HUDEP-2 (cell line): ENCODE measurements around the gene FAR2.
"Not testable (repeated sequence)": the region's sequence is repeated elsewhere in the genome, so short reads cannot be mapped to it uniquely, and the experiment has no call there.

Experiments
- DNase-seq, 76 experiments: peaks; one replicate each; lab custom pipeline; 2025; ENCODE audit not compliant: unreplicated experiment in 76 of 76; lab: John Stamatoyannopoulos, UW

Gene FAR2

DNA sequence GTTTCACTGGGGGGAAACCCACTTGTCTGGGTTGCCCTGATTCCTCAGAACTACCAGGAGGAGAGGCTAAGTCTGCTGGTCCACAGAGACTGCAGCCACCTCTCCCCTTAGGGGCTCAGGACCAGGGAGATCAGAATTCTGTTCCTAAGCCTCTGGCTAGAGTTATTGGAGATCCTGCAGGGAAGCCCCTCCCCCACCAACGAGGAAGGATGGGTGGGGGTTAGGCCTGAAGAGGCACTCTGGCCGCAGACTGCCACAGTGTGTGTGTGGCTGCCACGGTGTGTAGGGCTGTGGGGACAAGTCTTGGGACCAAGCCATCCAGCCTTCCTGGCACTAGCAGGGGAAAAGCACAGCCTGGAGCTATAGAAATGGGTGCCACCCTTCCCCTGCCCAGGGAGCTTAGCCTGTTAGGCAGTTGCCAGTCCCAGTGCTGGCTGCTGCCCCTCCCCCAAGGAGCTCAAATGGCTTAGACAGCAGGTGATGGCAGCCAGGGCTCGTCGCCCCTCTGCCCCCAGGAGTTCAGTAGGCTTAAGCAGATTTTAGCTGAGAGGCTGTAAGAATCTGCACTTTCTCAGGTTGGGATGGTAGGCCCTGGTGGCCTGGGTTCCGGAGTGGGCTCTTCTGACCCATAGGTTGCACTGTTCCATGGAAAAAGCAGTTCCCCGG, 124.2 kb downstream of the FAR2 start:
- DNase-seq, result no peak

DNA sequence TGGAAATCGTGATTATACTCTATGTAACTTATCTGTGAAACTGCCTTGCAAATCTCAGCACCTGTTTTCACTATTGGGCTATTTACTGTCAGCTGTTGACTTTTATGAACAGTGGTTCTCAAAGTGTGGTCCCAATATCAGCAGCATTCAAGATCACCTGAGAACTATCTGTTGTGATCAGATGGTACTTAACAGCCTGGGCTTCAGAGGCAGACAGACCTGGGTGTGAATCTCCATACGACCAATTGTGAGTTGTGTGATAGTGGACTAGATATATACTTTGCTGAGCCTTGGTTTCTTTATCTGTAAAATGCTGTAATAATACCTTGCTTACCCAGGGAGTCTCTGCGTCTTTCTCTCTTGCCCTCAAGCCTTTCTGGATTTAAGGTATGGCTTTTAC, 126.8 kb downstream of the FAR2 start:
- no peak for DNase-seq

GRCh38 chr12:29277231-29277630, 128.2 kb downstream of the FAR2 start:
- no peak for DNase-seq

DNA sequence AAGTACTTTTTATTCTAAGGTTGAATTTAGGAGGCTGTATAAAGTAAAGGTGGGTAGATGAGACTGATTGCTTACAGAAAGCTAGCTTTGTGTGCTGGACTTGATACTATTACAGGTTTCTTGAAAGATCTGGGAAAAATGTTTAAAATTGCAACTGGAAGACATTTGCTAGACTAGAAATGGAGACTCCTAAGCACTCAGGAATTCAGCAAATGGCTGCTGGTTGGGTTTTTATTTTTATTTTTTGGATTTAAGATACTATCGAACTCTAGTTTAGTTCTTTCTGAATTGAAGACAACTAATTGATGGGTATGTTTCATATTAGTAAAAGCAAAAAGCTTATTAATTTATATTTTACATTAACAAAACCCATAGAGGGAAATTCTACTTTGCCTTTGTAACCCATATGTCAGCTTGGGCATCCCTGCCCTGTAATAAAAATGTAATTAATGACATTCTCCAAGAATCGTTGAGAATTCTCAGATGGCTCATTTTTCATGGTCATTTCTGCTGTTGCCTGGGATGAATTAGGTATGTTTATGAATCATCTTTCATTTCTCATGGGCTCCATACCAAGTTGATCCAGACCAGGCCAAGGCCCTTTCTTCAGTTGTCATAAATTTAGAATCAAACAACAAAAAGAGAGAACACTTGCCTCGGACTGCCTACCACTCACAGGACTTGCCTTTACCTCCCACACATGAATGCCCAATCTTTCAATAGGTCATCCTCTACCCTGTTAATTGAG, 129.8 kb downstream of the FAR2 start:
- no peak for DNase-seq

- DNase-seq, result no peak
Observed at GRCh38 chr12:29281371-29282005, 132.4 kb downstream of the FAR2 start.

GRCh38 chr12:29282031-29282816, 133.1 kb downstream of the FAR2 start:
- DNase-seq, result no peak

GRCh38 chr12:29283969-29284700, 135.1 kb downstream of the FAR2 start:
- no peak for DNase-seq

- DNase-seq, result no peak
Observed at GRCh38 chr12:29286081-29286790, 137.2 kb downstream of the FAR2 start.

DNA sequence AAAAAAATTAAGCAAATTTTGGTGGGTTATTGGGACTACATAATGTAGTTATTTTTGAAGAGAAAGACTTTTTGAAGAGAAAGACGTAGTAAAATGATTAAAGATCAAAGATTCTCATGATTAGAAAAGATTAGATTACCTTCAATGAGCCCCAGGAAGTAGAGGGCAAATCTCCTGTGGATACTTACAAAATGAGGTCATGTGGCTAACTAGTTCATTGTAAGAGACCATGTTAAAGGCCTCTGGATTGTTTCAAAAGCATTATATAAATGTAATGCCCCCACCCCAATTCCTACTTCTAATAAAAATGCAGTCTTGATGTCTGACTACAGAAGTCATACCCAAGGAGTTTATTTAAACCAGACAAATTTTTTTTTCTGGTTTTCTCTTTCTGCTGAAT, 138.5 kb downstream of the FAR2 start:
- DNase-seq, result no peak

DNA sequence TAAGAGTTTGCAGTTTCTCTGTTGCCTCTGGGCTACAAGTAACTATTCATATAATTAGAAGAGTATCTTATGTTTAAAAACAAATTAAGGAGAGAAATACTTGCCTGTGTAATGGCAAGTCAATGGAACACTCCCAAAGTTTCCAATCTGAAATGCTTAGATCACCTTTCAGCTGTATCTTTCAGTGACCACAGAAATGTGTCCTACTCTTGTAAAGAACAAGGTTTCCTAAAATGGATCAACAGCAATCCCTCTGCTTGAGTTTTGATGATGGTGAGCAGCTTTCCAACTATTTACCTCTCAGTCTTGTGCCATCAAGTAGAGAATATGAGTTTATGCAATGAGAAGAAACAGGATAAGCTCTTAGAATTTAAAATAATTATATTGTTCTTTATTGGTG, 139.0 kb downstream of the FAR2 start:
- no peak for DNase-seq

GRCh38 chr12:29290475-29290874, 141.4 kb downstream of the FAR2 start:
- DNase-seq, result not testable (repeated sequence)

DNA sequence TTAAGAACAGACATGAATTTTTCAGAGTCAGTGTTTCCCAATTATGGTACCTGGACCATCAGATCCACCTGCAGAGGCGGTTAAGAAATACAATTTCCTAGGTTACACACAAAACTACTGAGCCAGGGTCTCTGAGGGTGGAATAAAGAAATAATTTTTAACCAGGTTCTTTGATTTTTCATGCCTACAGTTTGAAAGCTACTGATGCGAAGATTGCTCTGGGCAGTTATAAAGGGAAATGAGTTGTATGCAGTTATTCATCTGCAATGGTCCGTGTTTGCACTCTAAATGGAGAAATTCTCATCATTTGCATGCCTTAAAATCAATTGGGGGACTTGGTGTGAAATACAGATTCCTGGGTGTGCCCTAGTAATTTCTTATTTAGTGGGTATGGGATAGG, 142.1 kb downstream of the FAR2 start:
- no peak for DNase-seq

- DNase-seq, result no peak
Observed at GRCh38 chr12:29299633-29300032, 150.6 kb downstream of the FAR2 start.

DNA sequence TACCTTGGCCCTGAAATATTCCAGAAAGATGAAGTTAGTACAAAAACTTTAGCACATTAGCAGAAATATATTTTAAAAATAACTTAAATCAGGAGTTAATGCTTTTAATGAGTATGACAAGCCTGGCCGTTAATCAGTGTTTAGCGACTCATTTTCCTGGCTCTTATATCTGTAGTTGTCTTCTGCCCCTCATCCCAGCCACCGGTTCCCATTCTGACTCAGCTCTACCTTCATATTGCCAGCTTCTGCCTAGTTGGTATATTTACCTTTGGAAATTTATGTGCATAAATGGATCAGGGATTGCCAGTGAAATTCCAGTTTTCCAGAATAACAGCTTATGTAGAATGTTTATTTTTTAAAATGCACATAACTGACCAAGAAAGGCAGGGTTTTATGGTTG, 152.0 kb downstream of the FAR2 start:
- no peak for DNase-seq

DNA sequence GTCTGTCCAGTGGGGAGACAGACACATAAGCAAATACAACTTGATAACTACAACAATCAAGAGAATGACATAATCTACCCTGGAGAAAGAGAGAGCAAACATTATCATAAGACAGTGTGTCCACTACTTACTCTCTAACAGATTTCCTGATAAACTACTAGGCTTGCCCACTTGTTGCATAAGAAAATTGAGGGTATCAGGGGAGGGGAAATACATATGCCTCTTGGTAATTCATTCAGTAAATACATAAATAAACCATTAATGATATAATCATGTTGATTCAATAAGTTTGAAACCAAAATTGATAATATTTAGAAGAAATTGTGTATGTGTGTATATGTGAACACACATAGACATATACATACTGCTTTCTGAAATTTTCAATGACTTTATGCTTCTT, 155.3 kb downstream of the FAR2 start:
- no peak for DNase-seq

GRCh38 chr12:29306266-29306665, 157.2 kb downstream of the FAR2 start:
- DNase-seq, result no peak

DNA sequence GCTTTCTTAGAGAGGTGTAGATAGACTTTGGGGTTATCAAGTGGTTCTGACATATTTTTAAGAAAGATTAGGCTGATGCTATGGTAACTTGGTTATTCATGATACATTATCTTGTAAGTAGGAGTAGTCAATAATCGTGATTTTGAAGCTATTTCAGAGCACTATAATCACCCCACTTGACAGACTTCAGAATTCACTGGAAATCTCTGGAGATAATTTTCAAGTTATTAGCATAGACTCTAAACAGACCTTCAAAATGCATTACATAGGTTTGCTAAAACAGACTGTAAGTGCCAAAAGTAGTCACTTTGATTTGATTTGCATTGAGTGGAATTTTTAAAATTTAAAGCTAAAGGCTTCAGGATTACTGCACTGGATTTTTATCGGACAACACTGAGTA, 157.6 kb downstream of the FAR2 start:
- no peak for DNase-seq

DNA sequence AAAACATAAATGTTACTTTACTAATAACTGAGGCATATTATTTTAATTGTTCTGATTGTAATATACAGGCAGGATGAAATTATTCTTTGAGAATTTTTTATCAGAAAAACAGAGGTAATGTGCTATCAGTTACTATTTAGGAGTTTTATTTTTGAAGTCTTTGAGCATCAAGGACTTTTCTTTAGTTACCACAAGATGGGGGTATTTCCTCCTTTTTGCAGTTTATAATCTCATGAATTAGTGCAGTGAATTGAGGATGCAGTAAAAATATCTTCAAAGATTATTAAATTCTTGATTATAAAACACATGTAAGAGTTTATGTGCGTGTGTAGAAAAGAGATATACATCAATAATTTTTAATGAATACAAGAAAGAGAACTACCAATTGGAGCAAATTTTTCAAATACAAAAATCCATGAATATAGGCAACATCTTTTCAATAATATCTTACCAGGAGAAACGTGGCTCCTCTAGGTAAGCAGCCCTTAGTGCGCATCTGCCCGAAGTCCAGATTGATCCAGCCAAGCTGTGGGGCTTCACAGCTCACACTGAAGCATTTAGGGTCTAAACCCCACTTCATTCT, 160.3 kb downstream of the FAR2 start:
- no peak for DNase-seq

- DNase-seq, result no peak
Observed at GRCh38 chr12:29310899-29311298, 161.8 kb downstream of the FAR2 start.

- no peak for DNase-seq
Observed at GRCh38 chr12:29314416-29314815, 165.3 kb downstream of the FAR2 start.
